ENCODE measurements around the gene MED8.

- TF ChIP-seq SP1 (IDR thresholded peaks at IDR 0.05; ENCODE audit: low read depth), result no peak
- no peak for TF ChIP-seq POLR2AphosphoS5 (IDR thresholded peaks at IDR 0.05; ENCODE audit: low read depth, low read length)
Measured at GRCh38 chr1:43435146-43436145, 45.8 kb upstream of the MED8 start.

Data from HCT116 (cell line).